Measurements from ENCODE around the gene GLDC.

GRCh38 chr9:6552033-6552432, 93.5 kb downstream of the GLDC start:
- no peak for TF ChIP-seq TARDBP (IDR thresholded peaks at IDR 0.05)
- TF ChIP-seq FOXM1 (IDR thresholded peaks at IDR 0.05; ENCODE audit: borderline replicate concordance), result no peak
- TF ChIP-seq BHLHE40 (IDR thresholded peaks at IDR 0.05; ENCODE audit: borderline replicate concordance), result no peak
- TF ChIP-seq SUZ12 (IDR thresholded peaks at IDR 0.05), result no peak
- TF ChIP-seq L3MBTL2 (conservative IDR thresholded peaks at IDR 0.05), result no peak
